ENCODE data around the gene DCC.

The DCC gene

GRCh38 chr18:52950155-52950554, 610.2 kb downstream of the DCC start:
- DNase-seq, result no peak

- no peak for DNase-seq
These were observed 613.4 kb downstream of the DCC start for GRCh38 chr18:52953387-52953786.

GRCh38 chr18:52963481-52963880, 623.5 kb downstream of the DCC start:
- DNase-seq, result no peak

- DNase-seq, result no peak
These were observed 630.7 kb downstream of the DCC start for GRCh38 chr18:52970686-52971085.

GRCh38 chr18:52971097-52971496, 631.1 kb downstream of the DCC start:
- DNase-seq, result no peak

- DNase-seq, result no peak
These were observed 639.9 kb downstream of the DCC start for GRCh38 chr18:52979892-52980291.

- DNase-seq, result no peak
These were observed 651.2 kb downstream of the DCC start for GRCh38 chr18:52991246-52991645.

- no peak for DNase-seq
These were observed 652.0 kb downstream of the DCC start for GRCh38 chr18:52992041-52992440.

- DNase-seq, result no peak
These were observed 655.9 kb downstream of the DCC start for GRCh38 chr18:52995875-52996274.

GRCh38 chr18:52999633-53000032, 659.6 kb downstream of the DCC start:
- DNase-seq, result no peak

GRCh38 chr18:53004798-53005197, 664.8 kb downstream of the DCC start:
- no peak for DNase-seq

GRCh38 chr18:53018791-53019190, 678.8 kb downstream of the DCC start:
- no peak for DNase-seq

- DNase-seq, result no peak
These were observed 685.2 kb downstream of the DCC start for GRCh38 chr18:53025247-53025646.

GRCh38 chr18:53028565-53028964, 688.6 kb downstream of the DCC start:
- DNase-seq, result no peak

GRCh38 chr18:53033128-53033527, 693.1 kb downstream of the DCC start:
- no peak for DNase-seq

GRCh38 chr18:53038608-53039007, 698.6 kb downstream of the DCC start:
- DNase-seq, result no peak

GRCh38 chr18:53040286-53040685, 700.3 kb downstream of the DCC start:
- DNase-seq, result no peak

- DNase-seq, result no peak
These were observed 716.1 kb downstream of the DCC start for GRCh38 chr18:53056064-53056463.

- no peak for DNase-seq
These were observed 730.8 kb downstream of the DCC start for GRCh38 chr18:53070788-53071187.

GRCh38 chr18:53080687-53081086, 740.7 kb downstream of the DCC start:
- DNase-seq, result no peak

- no peak for DNase-seq
These were observed 753.6 kb downstream of the DCC start for GRCh38 chr18:53093636-53094035.

GRCh38 chr18:53101536-53102105, 761.6 kb downstream of the DCC start:
- no peak for DNase-seq

- no peak for DNase-seq
These were observed 774.4 kb downstream of the DCC start for GRCh38 chr18:53114441-53114840.

- DNase-seq, result no peak
These were observed 776.0 kb downstream of the DCC start for GRCh38 chr18:53115876-53116585.

GRCh38 chr18:53117851-53118250, 777.9 kb downstream of the DCC start:
- DNase-seq, result no peak

Data from CD4-positive, alpha-beta T cell treated with Interleukin-4 for 1 hour (primary cell).